GM21367 (cell line): Measurements from ENCODE around the gene MPZL2.
A peak's percentile ranks its signal among the peaks of the same experiment; 100 is the strongest.

Experiments
- ATAC-seq: cut with Tn5 transposase; IDR thresholded peaks from one replicate; pipeline ENCODE4 v1.9.1; 2021; ENCODE audit not compliant: unreplicated experiment

Gene MPZL2

GRCh38 chr11:118243993-118244762, 19.9 kb downstream of the MPZL2 start:
- no peak for ATAC-seq

DNA sequence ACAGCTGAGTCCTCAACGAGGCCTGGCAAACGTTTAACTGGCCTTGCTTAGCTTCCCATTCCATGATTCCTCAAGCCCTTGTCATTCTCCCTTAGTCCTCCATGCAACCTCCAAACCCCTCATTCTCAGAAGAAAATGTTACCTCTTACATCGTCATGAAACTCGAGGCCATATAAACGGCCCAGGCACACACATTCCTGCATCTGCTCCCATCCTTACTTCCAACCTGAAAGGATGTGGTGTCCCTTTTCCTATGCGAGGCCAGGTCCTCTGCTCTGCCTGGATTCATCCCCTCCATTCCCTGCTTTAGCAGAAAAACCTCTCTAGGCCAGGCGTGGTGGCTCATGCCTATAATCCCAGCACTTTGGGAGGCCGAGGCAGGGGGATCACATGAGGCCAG, 20.9 kb downstream of the MPZL2 start:
- ATAC-seq, result no peak

DNA sequence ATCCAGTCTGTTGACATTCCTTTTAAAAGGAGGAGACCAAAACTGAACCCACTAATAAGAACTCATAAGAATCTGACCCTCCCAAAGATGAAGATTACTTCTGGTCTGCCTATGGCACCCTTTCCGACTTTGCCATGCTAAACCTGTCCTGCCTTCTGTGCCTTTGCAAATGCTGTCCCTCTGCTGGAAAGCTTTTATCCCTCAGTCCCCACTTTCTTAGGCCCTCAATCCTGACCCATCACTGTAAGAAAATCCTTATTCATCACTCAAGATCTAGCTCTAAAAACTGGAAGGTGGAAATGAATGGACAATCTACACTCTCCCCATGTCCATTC, 22.4 kb downstream of the MPZL2 start:
- ATAC-seq, result peak; percentile 13

- ATAC-seq, result peak; percentile 69
Observed at GRCh38 chr11:118240999-118241763, 22.9 kb downstream of the MPZL2 start.

DNA sequence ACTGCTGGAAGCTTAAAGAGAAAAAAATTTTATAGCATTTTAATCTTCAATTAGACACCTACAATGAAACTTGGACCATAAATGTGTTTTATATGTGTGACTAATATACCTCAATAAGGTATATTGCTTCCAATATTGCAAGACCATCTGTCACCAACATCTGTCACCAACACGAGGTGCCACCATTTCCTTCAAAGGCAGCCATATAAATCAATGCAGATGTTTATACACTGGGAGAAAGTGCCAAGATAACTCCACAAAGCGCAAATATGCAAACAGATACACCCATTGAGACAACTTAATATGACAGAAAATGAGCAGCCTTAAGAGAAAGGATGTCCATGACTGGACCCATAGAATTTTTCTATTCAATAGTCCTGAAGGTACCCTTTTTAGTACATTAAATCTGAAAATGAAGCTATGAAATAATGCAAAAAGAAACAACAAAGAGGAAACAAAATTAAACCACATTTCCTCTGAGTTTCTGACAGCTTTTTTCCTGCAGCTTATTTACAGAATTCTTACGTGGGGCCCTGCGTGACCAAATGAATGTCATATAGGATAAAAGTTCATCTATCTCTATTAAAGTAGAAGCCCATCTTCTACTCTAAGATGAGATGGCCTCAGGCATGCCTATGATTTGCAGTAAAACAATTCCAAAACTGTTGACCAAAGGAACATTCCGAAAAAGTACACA, 24.4 kb downstream of the MPZL2 start:
- no peak for ATAC-seq

GRCh38 chr11:118238929-118239328, 25.2 kb downstream of the MPZL2 start:
- no peak for ATAC-seq

DNA sequence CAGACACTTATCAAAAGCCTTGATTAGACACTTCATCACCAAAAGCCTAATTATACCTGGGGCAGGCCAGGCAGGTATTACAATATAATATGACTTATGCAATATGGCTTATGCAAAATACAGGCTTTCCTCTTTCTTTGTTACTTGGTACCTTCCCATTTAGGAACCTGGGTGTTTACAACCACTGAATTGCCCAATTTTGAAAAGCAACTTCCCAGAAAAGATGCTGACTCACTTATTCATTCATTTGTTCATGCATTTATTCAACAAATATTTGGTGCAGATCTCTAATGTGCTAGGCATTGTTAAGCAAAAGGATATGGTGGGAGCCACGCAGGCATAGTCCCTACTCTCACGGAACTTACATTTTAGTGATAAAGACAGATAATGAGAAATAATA, 25.7 kb downstream of the MPZL2 start:
- ATAC-seq, result no peak

DNA sequence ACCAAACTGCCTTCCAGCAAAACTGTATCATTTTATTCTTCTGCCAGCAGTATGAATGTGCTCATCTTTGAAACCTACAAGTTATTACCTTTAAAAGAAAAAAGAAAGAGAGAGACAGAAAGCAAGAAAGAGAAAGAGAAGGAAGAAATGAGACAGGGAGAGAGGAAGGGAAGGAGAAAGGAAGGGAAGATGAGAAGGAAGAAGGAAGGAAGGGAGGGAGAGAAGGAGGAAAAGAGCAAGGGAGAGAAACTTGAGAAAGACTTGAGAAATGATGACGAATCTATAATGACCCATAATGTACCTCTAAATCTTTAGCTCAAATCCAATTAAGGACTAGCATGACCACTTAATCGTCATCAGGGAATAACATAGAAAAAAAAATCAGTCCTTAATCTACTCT, 27.9 kb downstream of the MPZL2 start:
- ATAC-seq, result no peak

DNA sequence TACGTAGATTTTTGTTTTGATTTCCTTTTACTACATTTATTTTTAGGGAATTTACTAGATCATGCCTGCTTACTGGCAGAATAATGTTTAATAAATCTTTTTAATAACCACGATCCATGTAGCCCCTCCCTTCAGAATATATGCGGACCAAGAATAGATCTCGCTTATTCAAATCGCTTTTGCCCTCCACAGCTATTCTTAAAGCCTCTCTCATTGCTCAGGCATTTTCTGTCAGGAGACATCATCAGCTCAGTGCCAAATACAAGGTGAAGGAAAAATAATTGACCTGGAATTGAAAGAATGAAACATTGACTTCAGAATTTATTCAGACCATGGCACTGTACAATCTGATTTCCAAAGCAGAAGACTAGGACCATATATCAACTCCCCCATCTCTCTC, 29.3 kb downstream of the MPZL2 start:
- ATAC-seq, result no peak

- no peak for ATAC-seq
Observed at GRCh38 chr11:118233850-118234249, 30.2 kb downstream of the MPZL2 start.

- ATAC-seq, result no peak
Observed at GRCh38 chr11:118233377-118233776, 30.7 kb downstream of the MPZL2 start.

DNA sequence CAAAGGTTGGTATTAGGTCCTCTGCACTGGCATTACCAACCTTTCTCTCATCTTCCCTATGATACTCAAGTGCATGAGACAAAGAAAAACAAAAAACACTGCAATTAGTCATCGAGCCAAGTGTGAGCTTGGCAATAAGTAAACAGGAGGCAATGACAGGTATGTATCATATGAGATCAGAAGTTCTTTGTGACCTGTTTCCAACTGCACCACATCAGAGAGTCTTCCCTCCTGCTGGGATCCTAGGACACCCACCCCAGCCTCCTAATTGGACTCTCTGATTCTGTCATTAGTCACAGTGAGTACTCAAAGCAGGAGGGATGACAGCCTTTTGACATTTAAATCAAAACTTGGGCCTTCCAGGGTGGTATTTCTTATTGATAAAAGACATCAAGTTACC, 31.4 kb downstream of the MPZL2 start:
- no peak for ATAC-seq

GRCh38 chr11:118231461-118231860, 32.6 kb downstream of the MPZL2 start:
- no peak for ATAC-seq

GRCh38 chr11:118230088-118230487, 34.0 kb downstream of the MPZL2 start:
- no peak for ATAC-seq

- ATAC-seq, result no peak
Observed at GRCh38 chr11:118229274-118229847, 34.7 kb downstream of the MPZL2 start.

GRCh38 chr11:118227865-118228785, 36.0 kb downstream of the MPZL2 start:
- ATAC-seq, result peak; percentile 56

GRCh38 chr11:118226781-118227180, 37.3 kb downstream of the MPZL2 start:
- no peak for ATAC-seq

DNA sequence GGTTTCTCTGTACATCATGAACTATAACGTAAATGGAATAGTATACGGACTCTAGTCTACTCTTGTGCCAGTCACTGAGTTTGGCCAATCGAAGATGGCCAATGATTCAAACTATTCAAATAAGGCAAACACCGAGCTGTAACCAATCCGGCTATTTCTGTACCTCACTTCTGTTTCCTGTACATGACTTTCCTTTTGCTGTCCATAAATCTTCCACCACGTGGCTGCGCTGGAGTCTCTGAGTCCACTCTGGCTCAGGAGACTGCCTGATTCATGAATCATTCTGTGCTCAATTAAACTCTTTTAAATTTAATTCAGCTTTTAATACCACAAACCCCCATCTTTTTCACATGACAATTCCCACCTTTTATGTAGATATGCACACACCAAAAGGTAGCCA, 37.8 kb downstream of the MPZL2 start:
- ATAC-seq, result no peak

- no peak for ATAC-seq
Observed at GRCh38 chr11:118224511-118225188, 39.4 kb downstream of the MPZL2 start, which contains the start of gene JAML. Gene JAML, minus strand, starts transcription at chr11:118225011. Its CDS starts 10,145 bp downstream, at chr11:118214866.

DNA sequence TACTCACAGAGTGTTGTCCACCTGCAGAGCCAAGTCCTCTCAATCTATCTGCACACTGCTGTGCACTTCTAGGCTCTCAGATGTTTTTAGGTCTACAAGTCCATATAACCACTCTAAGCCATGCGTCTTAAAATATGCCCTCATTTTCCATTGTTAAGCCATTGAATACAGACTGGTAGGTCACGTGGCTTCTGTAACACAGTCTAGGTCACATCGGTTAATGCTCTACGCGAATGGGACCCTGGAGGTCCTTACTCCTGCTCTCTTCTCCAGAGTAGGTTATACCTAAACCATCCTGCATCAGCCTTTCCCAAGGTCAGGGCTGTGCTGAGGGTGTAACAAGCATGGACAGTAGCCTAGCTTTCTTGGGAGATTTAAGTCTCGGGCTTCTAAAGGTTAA, 40.1 kb downstream of the MPZL2 start:
- no peak for ATAC-seq
